Kidney tubule cell (primary cell): Measurements from ENCODE around the gene CD38.
"Not testable (repeated sequence)": the region's sequence is repeated elsewhere in the genome, so short reads cannot be mapped to it uniquely, and the experiment has no call there.

Experiments used
- DNase-seq: peaks from one replicate; pipeline ENCODE4 v3.0.0-alpha.2; 2018; ENCODE audit warnings: low spot score

CD38 gene

DNA sequence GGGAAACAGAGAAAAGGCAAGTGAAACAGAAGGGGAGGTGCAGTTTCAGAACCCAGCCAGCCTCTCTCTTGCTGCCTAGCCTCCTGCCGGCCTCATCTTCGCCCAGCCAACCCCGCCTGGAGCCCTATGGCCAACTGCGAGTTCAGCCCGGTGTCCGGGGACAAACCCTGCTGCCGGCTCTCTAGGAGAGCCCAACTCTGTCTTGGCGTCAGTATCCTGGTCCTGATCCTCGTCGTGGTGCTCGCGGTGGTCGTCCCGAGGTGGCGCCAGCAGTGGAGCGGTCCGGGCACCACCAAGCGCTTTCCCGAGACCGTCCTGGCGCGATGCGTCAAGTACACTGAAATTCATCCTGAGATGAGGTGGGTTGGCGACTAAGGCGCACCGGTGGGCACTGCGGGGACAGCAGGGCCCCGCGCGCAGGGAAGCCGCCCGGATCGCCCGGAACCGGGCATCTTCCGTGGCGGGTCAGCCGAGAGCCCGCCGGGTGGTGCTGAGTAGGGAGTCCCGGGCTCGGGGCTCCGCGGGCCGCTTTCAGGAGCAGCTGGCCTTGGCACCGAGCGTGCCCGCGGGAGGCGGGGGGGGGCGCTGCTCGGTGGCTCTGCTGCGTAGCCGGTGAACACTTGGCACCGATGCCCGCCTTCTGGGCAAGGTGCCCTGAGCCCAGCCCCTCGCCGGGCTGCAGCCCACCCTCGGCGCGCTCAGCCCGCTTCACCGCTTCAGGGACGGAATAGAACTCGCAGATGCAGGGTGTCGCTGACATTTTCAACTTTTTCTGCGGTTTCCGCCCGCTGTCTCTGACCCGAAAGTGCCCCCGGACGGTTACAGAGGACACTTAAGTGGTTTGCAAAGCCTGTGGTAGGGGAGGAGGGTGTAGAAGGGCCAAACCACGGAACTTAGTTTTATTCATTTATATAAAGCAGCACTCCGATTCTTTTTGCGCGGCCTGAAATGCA, at the start of gene CD38:
Gene CD38 (plus strand): TSS at position 40 of the 953 bp plus-strand sequence. CDS start 87 bp downstream, at position 127.
- peak; percentile 3 for DNase-seq

DNA sequence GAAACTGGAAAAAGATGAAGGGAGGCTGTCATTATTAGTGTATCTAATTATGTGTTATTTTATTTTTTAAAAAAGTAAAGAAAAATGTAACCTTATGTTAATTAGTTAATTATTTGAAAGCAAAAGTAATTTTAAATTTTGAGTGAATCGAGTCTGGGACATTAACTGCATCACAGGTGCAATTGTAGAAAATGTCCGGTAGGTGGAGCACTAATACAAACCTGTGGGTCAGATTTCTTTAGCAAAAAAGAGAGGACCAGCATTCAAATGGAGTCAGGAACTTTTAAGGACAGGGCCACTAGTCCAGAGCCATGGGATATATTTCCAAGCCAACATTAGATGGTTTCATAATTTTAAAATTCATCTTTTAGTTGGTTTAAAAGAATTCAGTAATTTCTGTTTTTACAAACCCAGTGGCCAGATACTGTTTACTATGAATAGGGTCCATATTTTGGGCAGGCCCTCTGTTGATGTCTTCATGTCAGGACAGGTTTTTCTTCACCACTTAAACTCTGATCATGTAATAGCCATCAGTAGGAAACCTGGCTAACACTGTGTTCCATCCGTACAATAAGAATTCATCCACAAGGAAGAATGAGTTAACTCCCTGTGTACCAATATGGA, 48.1 kb upstream of the CD38 start:
- peak; percentile 50 for DNase-seq

GRCh38 chr4:15733061-15733460, 45.1 kb upstream of the CD38 start:
- DNase-seq, result not testable (repeated sequence)

DNA sequence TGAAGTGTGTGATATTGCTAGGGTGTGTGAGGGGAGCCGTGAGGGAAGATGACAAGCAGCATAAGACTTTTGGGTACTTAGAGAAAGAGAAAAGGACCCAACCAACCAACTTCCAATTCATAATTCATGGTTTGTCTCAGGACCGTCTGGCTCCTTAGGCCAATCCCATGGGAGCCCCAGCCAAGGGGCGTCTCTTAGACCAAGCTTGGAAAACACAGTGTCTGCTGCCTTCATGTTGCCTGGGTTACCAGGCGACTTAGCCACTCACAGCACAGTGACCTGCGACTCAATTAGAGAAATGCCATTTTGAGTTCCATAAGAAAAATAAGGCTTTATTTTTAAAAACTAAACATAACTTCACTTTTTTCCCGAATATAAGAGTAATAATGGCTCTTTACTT, 42.6 kb upstream of the CD38 start:
- DNase-seq, result no peak

- DNase-seq, result no peak
Observed at GRCh38 chr4:15736514-15737050, 41.5 kb upstream of the CD38 start.

DNA sequence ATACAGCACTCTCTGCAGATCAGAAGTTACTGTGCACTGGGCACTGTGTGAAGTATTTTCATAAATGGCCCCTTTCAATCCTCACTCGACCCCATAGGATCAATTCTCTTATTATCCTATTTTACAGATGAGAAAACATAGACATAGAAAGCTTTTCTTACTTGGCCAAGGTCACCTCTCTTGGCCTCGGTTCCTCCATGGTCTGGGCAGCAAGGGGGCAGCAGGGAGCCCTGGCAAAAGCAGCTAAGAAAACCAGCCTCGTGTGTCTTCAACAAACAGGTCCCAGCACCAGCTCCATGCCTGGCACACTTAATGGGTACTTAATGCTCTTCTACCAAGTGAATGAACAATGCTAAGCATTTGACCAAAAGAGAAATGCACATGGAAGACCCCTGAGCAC, 40.9 kb upstream of the CD38 start:
- no peak for DNase-seq

- DNase-seq, result no peak
Observed at GRCh38 chr4:15738877-15739276, 39.3 kb upstream of the CD38 start.

- DNase-seq, result no peak
Observed at GRCh38 chr4:15740764-15741404, 37.2 kb upstream of the CD38 start.

- no peak for DNase-seq
Observed at GRCh38 chr4:15742083-15742582, 36.0 kb upstream of the CD38 start.

DNA sequence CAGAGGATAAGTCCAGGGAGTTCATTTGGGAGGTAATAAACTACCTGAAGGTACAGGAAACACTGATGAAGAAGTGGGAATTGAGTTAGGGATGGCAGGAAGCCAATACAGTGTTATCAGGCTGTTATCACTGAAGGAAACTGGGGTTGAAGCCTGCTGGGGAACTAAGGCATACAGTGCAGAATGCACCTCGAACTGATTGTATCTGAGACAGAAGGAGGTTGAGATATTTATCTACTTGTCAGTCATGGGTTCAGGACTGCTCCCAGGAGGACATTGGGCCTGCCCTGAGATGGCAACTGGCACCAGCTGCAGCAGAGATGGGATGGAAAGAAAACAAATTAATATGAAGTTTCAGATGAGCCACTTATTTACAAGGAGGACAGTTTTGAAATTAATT, 35.5 kb upstream of the CD38 start:
- no peak for DNase-seq

- no peak for DNase-seq
Observed at GRCh38 chr4:15744016-15744545, 34.0 kb upstream of the CD38 start.

DNA sequence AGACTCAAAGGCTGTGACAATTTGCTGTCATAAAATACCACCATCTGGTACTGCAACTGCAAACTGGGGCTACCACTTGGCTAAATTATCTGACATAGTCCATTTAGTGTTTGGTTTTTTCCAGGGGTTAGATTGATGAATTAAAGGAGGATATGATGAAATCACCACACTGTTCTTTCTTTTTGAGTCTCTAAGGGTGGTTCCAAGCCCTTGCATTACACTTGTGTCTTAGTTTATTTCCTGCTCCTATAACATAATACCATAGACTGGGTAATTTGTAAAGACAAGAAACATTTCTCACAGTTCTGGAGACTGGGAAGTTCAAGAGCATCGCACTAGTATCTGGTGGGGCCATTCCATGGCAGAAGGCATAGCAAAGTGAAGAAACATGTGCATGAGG, 32.0 kb upstream of the CD38 start:
- DNase-seq, result no peak

DNA sequence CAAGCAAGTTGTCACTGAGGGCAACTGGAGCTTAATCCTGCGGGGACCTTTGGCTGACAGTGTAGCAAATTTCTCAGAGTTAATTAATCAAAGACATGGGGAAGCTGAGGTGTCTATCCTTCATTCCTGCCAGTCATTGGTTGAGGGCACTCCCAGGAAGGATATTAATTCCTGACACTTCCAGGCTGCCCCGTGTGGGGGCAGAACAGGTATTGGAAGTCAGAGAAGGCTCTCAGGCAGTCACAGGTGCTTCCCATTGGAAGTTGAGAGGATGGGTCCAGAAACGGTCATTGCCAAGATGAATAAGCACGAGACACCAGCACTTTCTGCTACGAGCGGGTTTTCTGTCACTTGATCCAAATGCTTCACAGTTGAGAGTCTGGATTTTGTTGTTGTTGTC, 29.1 kb upstream of the CD38 start:
- no peak for DNase-seq

DNA sequence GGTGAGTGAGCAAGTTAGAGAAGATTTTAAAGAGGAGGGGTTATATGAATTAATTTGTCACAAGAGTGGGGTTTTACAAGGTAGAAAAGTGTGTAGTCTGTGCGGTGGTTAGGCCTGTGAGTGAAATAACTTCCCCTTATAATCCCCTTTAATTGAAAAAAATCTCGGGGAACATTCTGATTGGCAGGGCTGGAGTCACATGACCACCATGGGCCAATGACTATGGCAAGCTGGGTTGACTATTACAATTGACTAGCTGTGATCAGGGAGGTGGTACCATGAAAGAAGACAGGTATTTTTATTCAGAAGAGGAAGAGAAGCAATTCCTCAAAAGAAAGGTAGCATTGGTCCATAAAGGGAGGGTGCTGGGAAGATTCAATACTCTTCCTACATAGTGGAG, 27.0 kb upstream of the CD38 start:
- no peak for DNase-seq

DNA sequence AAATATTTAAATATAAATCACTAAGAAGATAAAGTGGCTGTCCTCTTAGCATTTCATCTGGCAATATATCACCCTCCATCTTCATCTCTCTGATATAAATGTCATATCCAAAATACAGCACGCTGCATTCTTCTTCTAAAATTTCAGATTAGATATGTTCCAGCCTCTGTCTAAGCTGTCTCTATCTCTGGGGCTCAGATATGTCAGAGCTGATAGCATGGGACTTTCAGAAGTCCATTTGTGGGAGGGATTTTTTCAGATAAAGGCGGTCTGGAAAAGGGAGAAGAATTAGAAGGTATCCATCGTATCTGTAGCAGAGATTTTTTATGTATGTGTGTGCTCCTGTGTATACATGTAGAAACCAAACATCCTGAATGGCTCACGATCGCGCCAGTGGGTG, 25.0 kb upstream of the CD38 start:
- DNase-seq, result no peak

GRCh38 chr4:15753786-15754185, 24.3 kb upstream of the CD38 start:
- peak; percentile 9 for DNase-seq

- no peak for DNase-seq
Observed at GRCh38 chr4:15754323-15754722, 23.8 kb upstream of the CD38 start.

GRCh38 chr4:15755321-15756155, 22.6 kb upstream of the CD38 start:
- peak; percentile 6 for DNase-seq

DNA sequence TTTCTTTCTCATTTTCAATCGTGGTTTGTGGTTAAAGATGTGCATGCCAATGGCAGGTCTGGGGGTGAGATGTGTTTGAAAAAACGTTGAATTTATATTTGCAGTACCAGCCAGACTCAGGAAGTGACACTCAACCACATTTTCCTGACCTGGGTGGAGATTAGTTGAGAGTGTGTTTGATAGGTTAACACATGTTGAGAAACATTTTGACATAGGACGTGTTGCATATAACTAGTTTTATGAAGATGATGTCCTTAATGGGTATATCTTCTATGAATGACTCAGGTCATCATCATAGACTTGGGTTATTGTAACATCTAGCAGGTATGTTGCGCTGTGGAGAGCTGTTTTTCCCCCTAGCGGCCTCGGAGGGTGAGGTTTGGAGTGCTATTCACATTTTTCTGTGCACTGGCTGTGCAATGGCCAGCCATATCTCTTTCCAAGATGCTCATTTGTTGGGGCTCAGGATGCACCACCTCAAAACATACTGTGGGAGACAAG, 21.7 kb upstream of the CD38 start:
- DNase-seq, result peak; percentile 22

DNA sequence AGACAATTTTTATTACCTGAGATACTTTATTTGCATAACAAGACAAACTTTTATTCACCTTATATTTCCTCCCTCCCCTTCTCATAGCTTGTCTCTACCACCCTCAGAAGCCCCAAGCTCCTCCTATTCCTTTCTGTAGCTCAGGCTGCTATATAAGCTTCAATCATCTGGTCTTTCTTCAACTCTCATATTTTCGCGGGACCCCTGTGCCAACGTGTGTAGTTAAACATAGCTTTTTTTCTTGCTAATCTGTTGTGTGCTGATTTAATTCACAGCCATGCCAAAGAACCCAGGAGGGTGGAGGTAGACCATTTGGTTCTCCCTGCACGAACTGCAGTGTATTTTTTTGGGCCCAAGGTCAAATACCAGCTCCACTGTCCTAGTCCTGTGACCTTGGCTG, 21.1 kb upstream of the CD38 start:
- DNase-seq, result no peak

DNA sequence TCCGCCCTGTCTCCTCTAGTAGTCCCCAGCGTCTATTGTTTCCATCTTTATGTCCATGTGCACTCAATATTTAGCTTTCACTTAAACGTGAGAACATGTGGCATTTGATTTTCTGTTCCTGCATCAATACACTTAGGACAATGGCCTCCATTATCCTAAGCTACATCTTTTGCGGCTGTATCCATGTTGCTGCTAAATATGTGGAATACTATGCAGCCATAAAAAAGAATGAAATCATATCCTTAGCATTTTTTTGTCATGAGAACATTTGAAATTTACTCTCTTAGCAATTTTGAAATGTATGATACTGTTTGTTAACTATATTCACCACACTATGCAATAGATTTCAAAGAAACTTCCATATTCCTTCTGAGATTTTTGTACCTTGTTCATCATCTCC, 19.8 kb upstream of the CD38 start:
- no peak for DNase-seq
